ENCODE data around the gene ZNF563. TPM values are rescaled to one million over a fixed set of nuclear protein-coding genes. Genes with fewer than 3 reads are reported as not detected.

Gene ZNF563
- total RNA-seq (2021) = 1.9 TPM in 2 replicates
- long read RNA-seq, transcript ZNF563-201 (4 exons, 2,754 nt) = major isoform, 8 of 18 reads
- long read RNA-seq, partial matches to known transcripts = 0 of 18 reads
- long read RNA-seq, other reads (novel, unspliced or antisense) = 10 of 18 reads

DNA sequence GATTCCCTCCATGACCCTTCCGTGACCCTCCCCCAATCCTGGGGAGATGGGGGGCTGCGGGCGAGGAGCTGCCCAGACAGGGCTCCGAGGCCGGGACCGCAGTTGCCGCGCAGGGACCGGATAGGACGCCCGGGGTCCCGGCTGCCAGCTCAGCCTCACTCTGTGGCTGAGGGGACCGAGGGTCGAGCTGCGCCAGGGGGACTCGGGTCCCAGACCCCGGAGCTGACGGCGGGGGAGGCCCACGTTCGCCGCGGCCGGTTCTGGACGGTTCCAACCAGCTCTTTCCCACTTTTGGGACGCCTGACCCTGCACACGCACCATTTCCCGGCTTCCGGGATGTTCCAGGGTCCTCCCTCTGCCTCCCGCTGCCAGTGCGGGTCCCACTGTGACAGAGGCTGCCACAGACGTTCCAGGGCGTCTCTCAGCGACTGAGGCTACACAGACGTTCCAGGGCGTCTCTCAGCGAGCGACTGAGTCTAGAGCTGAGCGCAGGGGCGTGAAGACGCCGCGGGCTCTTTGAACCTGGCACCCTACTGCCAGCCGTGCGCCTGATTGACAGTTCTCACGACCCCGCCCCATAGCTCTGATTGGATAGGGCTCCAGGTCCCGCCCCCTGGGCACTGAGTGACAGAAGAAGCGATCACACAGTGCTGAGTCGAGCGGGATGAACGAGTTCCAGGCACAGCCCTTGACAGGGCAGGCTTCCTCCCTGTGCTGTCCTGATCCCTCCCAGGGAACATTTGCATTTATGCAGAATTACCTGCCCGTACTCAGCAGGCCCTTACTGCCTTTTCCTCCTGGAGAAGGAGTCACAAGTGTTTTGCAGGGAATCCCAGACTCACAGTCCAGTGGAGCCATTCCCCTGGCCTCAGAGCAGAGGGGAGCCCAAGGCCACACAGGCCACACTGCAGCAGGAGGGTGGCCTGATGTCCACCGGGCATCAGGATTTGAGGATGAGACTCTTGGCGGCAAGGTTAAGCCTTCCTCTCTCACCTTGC lies at the start of gene ZNF563:
ZNF563 (minus strand) TSS at position 472 of the 998 bp plus-strand sequence; CDS start at position 321, 151 bp downstream.
- Mint-ChIP-seq H3K27ac (peak within 1 kb of the TSS; percentile 17 to 98 (median 91); a peak in 4 of 7 replicates), H3K4me1 (peaks cover 18 to 19% of the 10 kb centered on the region in 2 experiments), H3K27me3 (ENCODE audit: low read depth) (peaks cover 17% of the 10 kb centered on the region), H3K9me3 (peaks cover 3 to 7% of the 10 kb centered on the region in 2 experiments; a peak in 4 of 5 replicates), H3K4me3 (peak within 1 kb of the TSS; percentile 91 to 96), H3K36me3 (ENCODE audit: insufficient read depth in 1 of 3, low read depth in 3 of 3) (peaks cover 0 to 2% (median 0%) of the 10 kb centered on the region in 3 experiments; a peak in 2 of 7 replicates)
- Histone ChIP-seq H2BK12ac (ENCODE audit: insufficient read length, low read depth, low read length) (no peak within 1 kb of the TSS), H2BK5ac (ENCODE audit: insufficient read length, low read length) (no peak within 1 kb of the TSS), H3K14ac (ENCODE audit: insufficient read depth, low read length) (no peak within 1 kb of the TSS; the same call in 1 of the 2 replicates), H3K4ac (ENCODE audit: low read depth, low read length) (no peak within 1 kb of the TSS), H3K79me2 (ENCODE audit: insufficient read depth, low read length) (no peaks in the 10 kb centered on the region), H3K4me1 (ENCODE audit: insufficient read depth, low read length) (no peaks in the 10 kb centered on the region; the same call in 1 of the 2 replicates), H4K20me1 (ENCODE audit: control insufficient read depth, insufficient read depth, insufficient read length) (no peaks in the 10 kb centered on the region), H3K4me2 (ENCODE audit: insufficient read depth, insufficient read length, low read length) (peak within 1 kb of the TSS; percentile 53), H2BK120ac (ENCODE audit: low read depth, low read length, poor library complexity, severe bottlenecking) (no peak within 1 kb of the TSS), H2AK5ac (ENCODE audit: insufficient read length, low read length) (no peak within 1 kb of the TSS), H4K91ac (ENCODE audit: insufficient read length, low read depth, low read length) (no peak within 1 kb of the TSS), H2BK15ac (ENCODE audit: low read depth, low read length) (no peak within 1 kb of the TSS), H3K56ac (ENCODE audit: insufficient read length, low read depth, low read length) (no peak within 1 kb of the TSS), H3T11ph (ENCODE audit: low read length) (no peak within 1 kb of the TSS), H3K27ac (ENCODE audit: insufficient read length, low read depth, low read length) (no peak within 1 kb of the TSS), H4K5ac (ENCODE audit: insufficient read length, low read depth, low read length) (no peak within 1 kb of the TSS), H3K9me3 (ENCODE audit: control insufficient read depth, low read depth, low read length) (no peaks in the 10 kb centered on the region), H3K27me3 (ENCODE audit: insufficient read depth, low read length) (no peaks in the 10 kb centered on the region), H2BK20ac (ENCODE audit: low read depth, low read length, poor library complexity, severe bottlenecking) (no peak within 1 kb of the TSS), H2AFZ (ENCODE audit: low read length) (no peak within 1 kb of the TSS), H3K9ac (ENCODE audit: extremely low read depth, insufficient read length, low read length) (peak within 1 kb of the TSS; percentile 69), H4K8ac (replicated peaks; ENCODE audit: insufficient read length, low read depth, low read length) (no peak within 1 kb of the TSS), H3K23ac (ENCODE audit: insufficient read length, low read depth, low read length) (no peak within 1 kb of the TSS), H3K23me2 (ENCODE audit: insufficient read length, low read depth, low read length, poor library complexity, severe bottlenecking) (peaks cover 5% of the 10 kb centered on the region), H3K79me1 (ENCODE audit: insufficient read depth, low read depth, low read length, poor library complexity, severe bottlenecking) (no peaks in the 10 kb centered on the region), H3K18ac (ENCODE audit: insufficient read length, low read depth, low read length) (no peak within 1 kb of the TSS)
- TF ChIP-seq, protein P1, sequence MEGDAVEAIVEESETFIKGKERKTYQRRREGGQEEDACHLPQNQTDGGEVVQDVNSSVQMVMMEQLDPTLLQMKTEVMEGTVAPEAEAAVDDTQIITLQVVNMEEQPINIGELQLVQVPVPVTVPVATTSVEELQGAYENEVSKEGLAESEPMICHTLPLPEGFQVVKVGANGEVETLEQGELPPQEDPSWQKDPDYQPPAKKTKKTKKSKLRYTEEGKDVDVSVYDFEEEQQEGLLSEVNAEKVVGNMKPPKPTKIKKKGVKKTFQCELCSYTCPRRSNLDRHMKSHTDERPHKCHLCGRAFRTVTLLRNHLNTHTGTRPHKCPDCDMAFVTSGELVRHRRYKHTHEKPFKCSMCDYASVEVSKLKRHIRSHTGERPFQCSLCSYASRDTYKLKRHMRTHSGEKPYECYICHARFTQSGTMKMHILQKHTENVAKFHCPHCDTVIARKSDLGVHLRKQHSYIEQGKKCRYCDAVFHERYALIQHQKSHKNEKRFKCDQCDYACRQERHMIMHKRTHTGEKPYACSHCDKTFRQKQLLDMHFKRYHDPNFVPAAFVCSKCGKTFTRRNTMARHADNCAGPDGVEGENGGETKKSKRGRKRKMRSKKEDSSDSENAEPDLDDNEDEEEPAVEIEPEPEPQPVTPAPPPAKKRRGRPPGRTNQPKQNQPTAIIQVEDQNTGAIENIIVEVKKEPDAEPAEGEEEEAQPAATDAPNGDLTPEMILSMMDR (conservative IDR thresholded peaks at IDR 0.05) = no peak
- no CpG with 5 or more reads among the region's 55 CpGs for WGBS (ENCODE audit: extremely low coverage, insufficient read length, low lambda C conversion rate)
- DNase-seq = peak; percentile 98
